Gastroesophageal sphincter (tissue), 3 donors: ENCODE results near the gene FIBIN.

ENCODE experiments used
- CTCF ChIP-seq, 4 experiments: fragments of 200-600 bp in 2 of 4; fragments of 450-650 bp in 2 of 4; sonication (generic) in 1 of 4; IDR thresholded peaks; one replicate each; pipeline ENCODE4 v1.5.1; 2017 to 2019; ENCODE audit warnings: antibody characterized with exemption in 4 of 4, mild to moderate bottlenecking in 2 of 4, moderate library complexity in 2 of 4
- POLR2A ChIP-seq, 2 donors: fragments of 450-650 bp; IDR thresholded peaks; one replicate each; pipeline ENCODE4 v1.6.1; 2017; ENCODE audit warnings: antibody characterized with exemption in 2 of 2, mild to moderate bottlenecking in 2 of 2, moderate library complexity in 1 of 2

- TF ChIP-seq CTCF (IDR thresholded peaks at IDR 0.05): no peak
- TF ChIP-seq POLR2A (IDR thresholded peaks at IDR 0.05): no peak
Observed at GRCh38 chr11:26985943-26986342, 8.0 kb upstream of the FIBIN start.
